ENCODE data around the gene NLRP4.

The NLRP4 gene

GRCh38 chr19:55898911-55899310 is 62.6 kb downstream of the NLRP4 start:
- TF ChIP-seq ZFP30 (CRISPR knock-in tag; IDR thresholded peaks at IDR 0.05) (no peak), CSDC2 (CRISPR knock-in tag; IDR thresholded peaks at IDR 0.05) (no peak), ESRRG (CRISPR knock-in tag; IDR thresholded peaks at IDR 0.05) (no peak), OSR1 (CRISPR knock-in tag; IDR thresholded peaks at IDR 0.05) (no peak), TCF4 (CRISPR knock-in tag; IDR thresholded peaks at IDR 0.05; ENCODE audit: borderline replicate concordance) (no peak), ZC3H10 (CRISPR knock-in tag; IDR thresholded peaks at IDR 0.05) (no peak), SNAI2 (CRISPR knock-in tag; IDR thresholded peaks at IDR 0.05) (no peak), PPARA (CRISPR knock-in tag; IDR thresholded peaks at IDR 0.05; ENCODE audit: borderline replicate concordance) (no peak), PATZ1 (CRISPR knock-in tag; IDR thresholded peaks at IDR 0.05; ENCODE audit: borderline replicate concordance) (no peak), RARB (CRISPR knock-in tag; IDR thresholded peaks at IDR 0.05) (no peak), CSRNP3 (CRISPR knock-in tag; IDR thresholded peaks at IDR 0.05) (no peak), ZNF8 (CRISPR knock-in tag; IDR thresholded peaks at IDR 0.05) (no peak), TOX (CRISPR knock-in tag; IDR thresholded peaks at IDR 0.05; ENCODE audit: borderline replicate concordance) (no peak), ZFP3 (CRISPR knock-in tag; IDR thresholded peaks at IDR 0.05) (no peak), ISL1 (CRISPR knock-in tag; IDR thresholded peaks at IDR 0.05) (no peak), ARNTL (CRISPR knock-in tag; IDR thresholded peaks at IDR 0.05; ENCODE audit: borderline replicate concordance, low read depth) (no peak), GLIS3 (CRISPR knock-in tag; IDR thresholded peaks at IDR 0.05) (no peak), BACH2 (CRISPR knock-in tag; IDR thresholded peaks at IDR 0.05; ENCODE audit: borderline replicate concordance) (no peak), POU6F1 (CRISPR knock-in tag; IDR thresholded peaks at IDR 0.05; ENCODE audit: borderline replicate concordance, low read depth) (no peak)
- ATAC-seq: no peak

GRCh38 chr19:55901369-55902079 is 65.2 kb downstream of the NLRP4 start:
- no peak for ATAC-seq

More at GRCh38 chr19:55901369-55902079, 65.2 kb downstream of the NLRP4 start:
- TF ChIP-seq ZNF565 (CRISPR knock-in tag; conservative IDR thresholded peaks at IDR 0.05; ENCODE audit: low read depth) (no peak), ZC3H10 (CRISPR knock-in tag; IDR thresholded peaks at IDR 0.05) (no peak), ZNF8 (CRISPR knock-in tag; IDR thresholded peaks at IDR 0.05) (no peak), ARNTL (CRISPR knock-in tag; IDR thresholded peaks at IDR 0.05; ENCODE audit: borderline replicate concordance, low read depth) (no peak), ZNF70 (CRISPR knock-in tag; IDR thresholded peaks at IDR 0.05) (no peak), PATZ1 (CRISPR knock-in tag; IDR thresholded peaks at IDR 0.05; ENCODE audit: borderline replicate concordance) (no peak), ESRRG (CRISPR knock-in tag; IDR thresholded peaks at IDR 0.05) (no peak), CREB5 (CRISPR knock-in tag; IDR thresholded peaks at IDR 0.05; ENCODE audit: low read depth) (no peak), ZFP3 (CRISPR knock-in tag; IDR thresholded peaks at IDR 0.05) (no peak), GLIS3 (CRISPR knock-in tag; IDR thresholded peaks at IDR 0.05) (no peak)

All from SK-N-SH treated with all-trans-retinoic acid at 6 μM for 48 hours (cell line).